Small intestine (tissue), 7 donors: ENCODE data around the gene AP1S3. TPM values are rescaled to one million over a fixed set of nuclear protein-coding genes. Genes with fewer than 3 reads are reported as not detected.

Experiments
- DNase-seq, 2 donors: peaks; one replicate each; pipeline versions ENCODE4 v3.0.0 to v3.0.0-alpha.2; 2013
- FAIRE-seq: peaks from 2 replicates; lab custom pipeline; 2012; peaks lifted over from hg19 to GRCh38; lab: Jason Lieb, UNC
- H3K27ac ChIP-seq, 3 donors: one replicate each; pipeline ENCODE4 v1.5.1; 2013; ENCODE audit warnings: low read length in 2 of 3, mild to moderate bottlenecking in 2 of 3, control low read depth in 1 of 3, inconsistent platforms in 1 of 3, low read depth in 1 of 3, moderate library complexity in 1 of 3
- H3K27me3 ChIP-seq, 3 donors: one replicate each; pipeline ENCODE4 v1.6.1; 2013; ENCODE audit warnings: low read length in 3 of 3, inconsistent platforms in 1 of 3; ENCODE audit not compliant: control insufficient read depth in 3 of 3, insufficient read depth in 3 of 3
- H3K36me3 ChIP-seq, 3 donors: one replicate each; pipeline ENCODE4 v1.6.1; 2013; ENCODE audit warnings: low read length in 3 of 3, inconsistent platforms in 1 of 3, low read depth in 1 of 3, mild to moderate bottlenecking in 1 of 3, moderate library complexity in 1 of 3; ENCODE audit not compliant: control insufficient read depth in 3 of 3, insufficient read depth in 2 of 3
- H3K4me1 ChIP-seq, 3 donors: one replicate each; pipeline ENCODE4 v1.6.1; 2013; ENCODE audit warnings: low read length in 2 of 3, inconsistent platforms in 1 of 3, low read depth in 1 of 3, mild to moderate bottlenecking in 1 of 3, moderate library complexity in 1 of 3; ENCODE audit not compliant: control insufficient read depth in 3 of 3, insufficient read depth in 2 of 3
- H3K4me3 ChIP-seq, 3 donors: one replicate each; pipeline ENCODE4 v1.5.1; 2013; ENCODE audit warnings: low read length in 3 of 3, control low read depth in 1 of 3, inconsistent platforms in 1 of 3, low read depth in 1 of 3, mild to moderate bottlenecking in 1 of 3, moderate library complexity in 1 of 3
- H3K9me3 ChIP-seq, 2 donors: one replicate each; pipeline ENCODE4 v1.6.1; 2013; ENCODE audit warnings: low read depth in 1 of 2, low read length in 1 of 2; ENCODE audit not compliant: control insufficient read depth in 2 of 2, insufficient read depth in 1 of 2
- WGBS, 3 donors: extraction: QIAGEN DNeasy Blood & Tissue Kit; methylation state at CpG; one replicate each; pipeline ENCODE4 v1.1.7; 2013; 5-methylcytosine and 5-hydroxymethylcytosine counted together
- polyA plus RNA-seq, 4 donors: library from polyadenylated mRNA; stranded (reverse) in 3 of 4; unstranded in 1 of 4; fragments of 200-250 nt in 3 of 4; fragments of 120-200 nt in 1 of 4; gene quantifications; one replicate each; pipeline versions ENCODE4 v1.2.1 to v1.2.3, GENCODE V29; 2013
- donor health status: healthy with polysubstance abuse.
- donor health status: control.
- donor health status: control.
- donor health status: Bipolar disorder and iron deficiency.
- donor health status: healthy.

Gene AP1S3
- polyA plus RNA-seq, 4 donors = 4.9 to 7.8 (median 6.2) TPM

- H3K36me3 ChIP-seq = no peaks in the 10 kb centered on the region
- no peak for FAIRE-seq
- H3K27me3 ChIP-seq = no peaks in the 10 kb centered on the region
- no peak overlapping the region for H3K27ac ChIP-seq
- 85 to 96% (median 87%) methylated on average over 3 of the region's 3 CpGs for WGBS, 3 donors
- no peak overlapping the region for H3K4me3 ChIP-seq
- H3K9me3 ChIP-seq = no peaks in the 10 kb centered on the region
- DNase-seq = no peak
- H3K4me1 ChIP-seq = peaks cover 0 to 17% (median 2%) of the 10 kb centered on the region in 3 donors
Observed at GRCh38 chr2:223859070-223859469, 21.7 kb upstream of the AP1S3 start.

GRCh38 chr2:223856584-223856983, 19.2 kb upstream of the AP1S3 start:
- WGBS, 3 donors = 75 to 78% (median 78%) methylated on average over 5 of the region's 5 CpGs

GRCh38 chr2:223856021-223856420, 18.6 kb upstream of the AP1S3 start:
- 41 to 54% (median 46%) methylated on average over 2 of the region's 2 CpGs for WGBS, 3 donors
- no peak overlapping the region for H3K4me3 ChIP-seq
- DNase-seq = no peak
- peaks cover 0 to 6% (median 4%) of the 10 kb centered on the region in 3 donors for H3K36me3 ChIP-seq
- FAIRE-seq = no peak
- peaks cover 0 to 6% (median 2%) of the 10 kb centered on the region in 3 donors for H3K4me1 ChIP-seq
- no peaks in the 10 kb centered on the region for H3K27me3 ChIP-seq
- peaks cover 0 to 9% of the 10 kb centered on the region in 2 donors for H3K9me3 ChIP-seq
- H3K27ac ChIP-seq = no peak overlapping the region

More at GRCh38 chr2:223856584-223856983, 19.2 kb upstream of the AP1S3 start:
- H3K9me3 ChIP-seq = peaks cover 0 to 4% of the 10 kb centered on the region in 2 donors
- H3K27ac ChIP-seq = no peak overlapping the region
- no peak for DNase-seq
- H3K36me3 ChIP-seq = peaks cover 0 to 6% (median 4%) of the 10 kb centered on the region in 3 donors
- H3K4me1 ChIP-seq = peaks cover 0 to 12% (median 2%) of the 10 kb centered on the region in 3 donors
- no peak for FAIRE-seq
- no peaks in the 10 kb centered on the region for H3K27me3 ChIP-seq
- H3K4me3 ChIP-seq = no peak overlapping the region

- Histone ChIP-seq H3K4me1 (peaks cover 0 to 2% (median under 1%) of the 10 kb centered on the region in 3 donors), H3K4me3 (no peak overlapping the region), H3K9me3 (peaks cover 0 to 13% of the 10 kb centered on the region in 2 donors), H3K36me3 (peaks cover 0 to 6% (median 6%) of the 10 kb centered on the region in 3 donors), H3K27ac (no peak overlapping the region), H3K27me3 (no peaks in the 10 kb centered on the region)
- WGBS, 3 donors = 88 to 93% (median 92%) methylated on average over 5 of the region's 5 CpGs
- DNase-seq (no peak), FAIRE-seq (no peak)
Observed at GRCh38 chr2:223855426-223855825, 18.0 kb upstream of the AP1S3 start.

- DNase-seq = no peak
- 21 to 63% (median 30%) methylated on average over 2 of the region's 2 CpGs for WGBS, 3 donors
- FAIRE-seq = no peak
- peaks cover 0 to 3% (median 0%) of the 10 kb centered on the region in 3 donors for H3K4me1 ChIP-seq
- H3K27ac ChIP-seq = no peak overlapping the region
- no peak overlapping the region for H3K4me3 ChIP-seq
- peaks cover 0 to 7% (median 6%) of the 10 kb centered on the region in 3 donors for H3K36me3 ChIP-seq
- H3K9me3 ChIP-seq = peaks cover 0 to 20% of the 10 kb centered on the region in 2 donors
- no peaks in the 10 kb centered on the region for H3K27me3 ChIP-seq
Observed at GRCh38 chr2:223854741-223855140, 17.4 kb upstream of the AP1S3 start.

- Histone ChIP-seq H3K27me3 (no peaks in the 10 kb centered on the region), H3K4me1 (peaks cover 0 to 3% (median 0%) of the 10 kb centered on the region in 3 donors), H3K27ac (no peak overlapping the region), H3K36me3 (peaks cover 1 to 8% (median 6%) of the 10 kb centered on the region in 3 donors), H3K4me3 (no peak overlapping the region), H3K9me3 (peaks cover 0 to 28% of the 10 kb centered on the region in 2 donors)
- DNase-seq (no peak), FAIRE-seq (no peak)
- 84 to 96% (median 86%) methylated on average over 3 of the region's 3 CpGs for WGBS, 3 donors
Observed at GRCh38 chr2:223853425-223853837, 16.0 kb upstream of the AP1S3 start.

- WGBS, 3 donors = 83 to 96% (median 87%) methylated on average over 3 of the region's 3 CpGs
- Histone ChIP-seq H3K36me3 (peaks cover 1 to 9% (median 6%) of the 10 kb centered on the region in 3 donors), H3K27ac (no peak overlapping the region), H3K9me3 (peaks cover 0 to 30% of the 10 kb centered on the region in 2 donors), H3K27me3 (no peaks in the 10 kb centered on the region), H3K4me1 (peaks cover 0 to 3% (median 0%) of the 10 kb centered on the region in 3 donors), H3K4me3 (no peak overlapping the region)
- DNase-seq = no peak
- no peak for FAIRE-seq
Observed at GRCh38 chr2:223852281-223852795, 15.0 kb upstream of the AP1S3 start.

- peaks cover 0 to 11% (median 1%) of the 10 kb centered on the region in 3 donors for H3K36me3 ChIP-seq
- H3K4me3 ChIP-seq = no peak overlapping the region
- FAIRE-seq = no peak
- no peaks in the 10 kb centered on the region for H3K27me3 ChIP-seq
- H3K4me1 ChIP-seq = peaks cover 0 to 3% (median 0%) of the 10 kb centered on the region in 3 donors
- H3K9me3 ChIP-seq = peaks cover 0 to 30% of the 10 kb centered on the region in 2 donors
- no peak for DNase-seq
- H3K27ac ChIP-seq = no peak overlapping the region
- 92 to 96% (median 93%) methylated on average over 7 of the region's 7 CpGs for WGBS, 3 donors
Observed at GRCh38 chr2:223847410-223847809, 10.0 kb upstream of the AP1S3 start.
